ENCODE data around the gene GABRB1.

GRCh38 chr4:47386146-47386545, 354.8 kb downstream of the GABRB1 start:
- TF ChIP-seq CTCF (IDR thresholded peaks at IDR 0.05; ENCODE audit: low read depth, low read length) (no peak), EZH2phosphoT487 (IDR thresholded peaks at IDR 0.05; ENCODE audit: low read depth) (no peak)
